Measurements from ENCODE around the gene NCAM2.

Gene NCAM2

DNA sequence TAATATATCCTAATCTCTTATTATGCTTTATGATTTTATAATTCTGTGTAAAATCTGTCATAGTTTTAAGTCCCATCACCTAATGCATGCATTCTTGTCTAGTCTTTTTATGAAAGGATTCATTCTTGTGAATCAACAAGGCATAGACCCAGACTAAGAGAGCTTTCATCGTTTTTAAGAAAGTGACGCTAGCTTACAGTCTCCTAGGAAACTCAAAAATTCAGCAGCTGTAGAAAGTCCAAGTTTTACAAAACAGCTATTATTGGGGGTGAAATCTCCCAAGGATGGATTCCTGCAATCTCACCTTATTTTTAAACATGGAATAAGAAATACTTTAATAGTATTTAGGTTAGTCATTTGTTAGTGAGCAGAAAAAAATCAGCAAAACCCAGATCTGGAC is 104.7 kb downstream of the NCAM2 start:
- TF ChIP-seq, protein P1, sequence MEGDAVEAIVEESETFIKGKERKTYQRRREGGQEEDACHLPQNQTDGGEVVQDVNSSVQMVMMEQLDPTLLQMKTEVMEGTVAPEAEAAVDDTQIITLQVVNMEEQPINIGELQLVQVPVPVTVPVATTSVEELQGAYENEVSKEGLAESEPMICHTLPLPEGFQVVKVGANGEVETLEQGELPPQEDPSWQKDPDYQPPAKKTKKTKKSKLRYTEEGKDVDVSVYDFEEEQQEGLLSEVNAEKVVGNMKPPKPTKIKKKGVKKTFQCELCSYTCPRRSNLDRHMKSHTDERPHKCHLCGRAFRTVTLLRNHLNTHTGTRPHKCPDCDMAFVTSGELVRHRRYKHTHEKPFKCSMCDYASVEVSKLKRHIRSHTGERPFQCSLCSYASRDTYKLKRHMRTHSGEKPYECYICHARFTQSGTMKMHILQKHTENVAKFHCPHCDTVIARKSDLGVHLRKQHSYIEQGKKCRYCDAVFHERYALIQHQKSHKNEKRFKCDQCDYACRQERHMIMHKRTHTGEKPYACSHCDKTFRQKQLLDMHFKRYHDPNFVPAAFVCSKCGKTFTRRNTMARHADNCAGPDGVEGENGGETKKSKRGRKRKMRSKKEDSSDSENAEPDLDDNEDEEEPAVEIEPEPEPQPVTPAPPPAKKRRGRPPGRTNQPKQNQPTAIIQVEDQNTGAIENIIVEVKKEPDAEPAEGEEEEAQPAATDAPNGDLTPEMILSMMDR (IDR thresholded peaks at IDR 0.05): no peak

- TF ChIP-seq, protein P1 (IDR thresholded peaks at IDR 0.05): no peak
These were observed 105.5 kb downstream of the NCAM2 start for GRCh38 chr21:21103692-21104091.

- TF ChIP-seq, protein P1 (IDR thresholded peaks at IDR 0.05): no peak
These were observed 111.5 kb downstream of the NCAM2 start for GRCh38 chr21:21109736-21110135.

- TF ChIP-seq, protein P1 (IDR thresholded peaks at IDR 0.05): no peak
These were observed 113.2 kb downstream of the NCAM2 start for GRCh38 chr21:21111309-21111920.

DNA sequence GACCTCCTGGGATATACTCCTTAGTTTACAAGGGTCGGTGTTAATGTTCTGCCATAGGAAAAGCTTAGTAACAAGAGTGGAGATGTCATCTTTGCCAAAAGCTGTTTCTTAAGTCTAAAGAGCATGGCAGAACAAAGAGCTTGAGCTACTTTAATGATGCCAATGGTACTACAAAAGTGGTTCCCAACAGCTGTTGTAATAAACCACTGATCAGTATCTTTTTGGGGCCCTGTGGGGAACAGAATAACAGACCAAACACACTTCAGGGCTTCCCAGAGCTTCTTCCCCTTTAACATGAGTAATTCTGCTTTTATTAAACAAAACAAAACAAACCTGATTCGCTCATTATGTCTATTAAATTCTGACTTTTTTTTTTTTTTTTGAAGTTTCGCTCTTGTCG is 116.3 kb downstream of the NCAM2 start:
- TF ChIP-seq, protein P1 (IDR thresholded peaks at IDR 0.05): no peak

DNA sequence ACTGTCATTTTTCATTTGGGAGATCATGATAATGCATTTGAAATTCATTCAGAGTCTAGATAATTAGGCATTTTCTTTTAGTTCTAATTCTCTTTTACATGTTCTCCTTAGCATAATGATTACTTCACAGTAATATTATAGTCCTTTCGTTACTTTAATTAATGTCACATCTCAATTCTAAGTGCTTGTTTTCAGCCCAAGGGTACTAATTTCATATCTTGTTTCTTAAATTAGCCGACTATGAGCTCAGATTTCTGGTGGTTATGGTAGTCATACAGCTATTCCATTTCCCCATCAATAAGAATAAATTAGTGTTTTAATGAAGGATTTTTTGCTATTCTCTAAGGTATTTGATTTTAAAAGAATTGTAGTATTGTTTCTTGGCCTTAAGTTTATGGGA is 120.9 kb downstream of the NCAM2 start:
- TF ChIP-seq, protein P1 (IDR thresholded peaks at IDR 0.05): no peak

GRCh38 chr21:21122680-21123079 is 124.5 kb downstream of the NCAM2 start:
- TF ChIP-seq, protein P1 (IDR thresholded peaks at IDR 0.05): no peak

GRCh38 chr21:21132390-21132789 is 134.2 kb downstream of the NCAM2 start:
- TF ChIP-seq, protein P1 (IDR thresholded peaks at IDR 0.05): no peak

Data from LNCAP (cell line).